ENCODE results near the gene OR1F1. TPM values are rescaled to one million over a fixed set of nuclear protein-coding genes. Genes with fewer than 3 reads are reported as not detected.

Gene OR1F1
- polyA plus RNA-seq, 1 of the 3 experiments (the other 2 are of a cell fraction), result 0.71 TPM

GRCh38 chr16:3161235-3162018, 26.6 kb upstream of the OR1F1 start (continued):
- no peak for TF ChIP-seq IRF3 (IDR thresholded peaks at IDR 0.05; ENCODE audit: low read depth, low read length)
- TF ChIP-seq PBX3 (IDR thresholded peaks at IDR 0.05), result no peak
- TF ChIP-seq RAD21 (IDR thresholded peaks at IDR 0.05; ENCODE audit: low read length), result no peak
- TF ChIP-seq TAF1 (IDR thresholded peaks at IDR 0.05; ENCODE audit: borderline replicate concordance, low read depth, low read length), result no peak

GRCh38 chr16:3164121-3164991, 23.6 kb upstream of the OR1F1 start:
- WGBS (ENCODE audit: low lambda C conversion rate), result 87% methylated on average over 33 of the region's 37 CpGs
- H3K4me2 ChIP-seq, result no peak overlapping the region
- H3K4me3 ChIP-seq (ENCODE audit: low read depth in 2 of 2, low read length in 1 of 2), result no peak overlapping the region
- H2AFZ ChIP-seq (ENCODE audit: low read depth), result no peak overlapping the region
- no peaks in the 10 kb centered on the region for H3K79me2 ChIP-seq (ENCODE audit: insufficient read depth)
- peaks cover 15% of the 10 kb centered on the region; the same call in 1 of the 2 replicates for H3K27me3 ChIP-seq (ENCODE audit: insufficient read depth)
- H3K27ac ChIP-seq (ENCODE audit: low read depth in 2 of 2, low read length in 1 of 2), result no peak overlapping the region
- no peak overlapping the region for H3K9ac ChIP-seq
- H4K20me1 ChIP-seq (ENCODE audit: insufficient read depth), result no peaks in the 10 kb centered on the region
- TF ChIP-seq RFX5 (IDR thresholded peaks at IDR 0.05; ENCODE audit: low read length), result no peak
- TF ChIP-seq SIN3A (IDR thresholded peaks at IDR 0.05; ENCODE audit: borderline replicate concordance, low read depth, low read length), result no peak
- TF ChIP-seq ZBTB33 (IDR thresholded peaks at IDR 0.05; ENCODE audit: borderline replicate concordance, low read depth), result no peak
- no peak for TF ChIP-seq NRF1 (IDR thresholded peaks at IDR 0.05; ENCODE audit: low read depth, low read length)
- TF ChIP-seq EP300 (IDR thresholded peaks at IDR 0.05; ENCODE audit: borderline replicate concordance in 1 of 2, low read depth in 1 of 2, low read length in 1 of 2), result no peak
- TF ChIP-seq FOSL2 (IDR thresholded peaks at IDR 0.05; ENCODE audit: borderline replicate concordance, low read depth), result no peak
- TF ChIP-seq TCF12 (IDR thresholded peaks at IDR 0.05), result no peak
- TF ChIP-seq NFIC (IDR thresholded peaks at IDR 0.05; ENCODE audit: borderline replicate concordance), result no peak
- no peak for TF ChIP-seq FOXJ3 (CRISPR knock-in tag; IDR thresholded peaks at IDR 0.05)
- H3F3A ChIP-seq (replicated peaks; ENCODE audit: insufficient read depth), result peaks cover 8% of the 10 kb centered on the region
- CTCF ChIA-PET, result interaction anchor here (0.7 to 3.6 kb wide), 5 partner anchors 10 to 35 kb away, joined by 3 to 13 read pairs (median 5); no protein-coding TSS in a partner anchor
- no peak for DNase-seq
- H3K4me1 ChIP-seq (ENCODE audit: control insufficient read depth in 1 of 2, insufficient read depth in 2 of 2, low read depth in 1 of 2, low read length in 1 of 2), result peaks cover 0 to 2% of the 10 kb centered on the region in 2 experiments; a peak in 1 of 4 replicates
- H3K36me3 ChIP-seq (replicated peaks in 1 of 2; ENCODE audit: control insufficient read depth in 1 of 2, insufficient read depth in 2 of 2, low read length in 1 of 2), result no peaks in the 10 kb centered on the region
- H3K9me3 ChIP-seq, result no peaks in the 10 kb centered on the region
- POLR2A ChIA-PET, result no interaction called here
- no peaks in the 10 kb centered on the region for H3K9me2 ChIP-seq
